ENCODE results near the gene GPR61.

The GPR61 gene

GRCh38 chr1:109532365-109533136 is 7.1 kb upstream of the GPR61 start:
- in situ Hi-C loops (cut with MboI; ENCODE audit: low sequenced_read_pairs) = loop anchor here (5.0 to 10.0 kb wide), 2 partner anchors 35 to 268 kb away; no protein-coding TSS in a partner anchor

DNA sequence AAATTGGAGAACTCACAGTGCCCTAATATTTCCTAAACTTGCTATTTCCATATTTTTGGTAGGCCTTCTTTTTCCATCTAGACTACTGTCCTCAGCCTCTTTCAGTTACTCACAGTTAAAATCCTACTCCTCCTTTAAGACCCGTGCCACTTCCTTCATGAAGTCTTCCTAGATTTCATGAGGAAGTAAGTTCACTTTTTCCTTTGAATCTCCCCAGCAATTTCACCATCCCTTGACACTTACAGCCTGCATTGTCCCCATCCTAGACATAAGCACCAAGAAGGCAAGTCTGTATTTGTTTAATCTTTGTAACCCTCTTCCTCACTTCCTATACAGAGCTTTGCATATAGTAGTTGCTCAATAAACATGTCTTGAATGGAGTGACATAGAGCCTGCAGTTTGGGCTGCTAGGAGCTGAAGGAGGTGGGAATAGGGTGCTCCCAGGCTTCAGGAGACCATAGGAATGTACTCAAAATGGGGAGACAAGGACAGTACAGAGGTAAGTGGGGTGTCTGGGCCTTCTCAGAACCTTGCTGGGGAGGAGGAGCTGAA is 5.3 kb upstream of the GPR61 start:
- in situ Hi-C loops (cut with MboI; ENCODE audit: low sequenced_read_pairs) = loop anchor here (5.0 to 10.0 kb wide), 2 partner anchors 37 to 270 kb away; no protein-coding TSS in a partner anchor

- in situ Hi-C loops (cut with MboI; ENCODE audit: low sequenced_read_pairs) = loop anchor here (10.0 kb wide), 1 partner anchor 271 kb away; no protein-coding TSS in a partner anchor
These were observed 4.2 kb upstream of the GPR61 start for GRCh38 chr1:109535481-109535880.

DNA sequence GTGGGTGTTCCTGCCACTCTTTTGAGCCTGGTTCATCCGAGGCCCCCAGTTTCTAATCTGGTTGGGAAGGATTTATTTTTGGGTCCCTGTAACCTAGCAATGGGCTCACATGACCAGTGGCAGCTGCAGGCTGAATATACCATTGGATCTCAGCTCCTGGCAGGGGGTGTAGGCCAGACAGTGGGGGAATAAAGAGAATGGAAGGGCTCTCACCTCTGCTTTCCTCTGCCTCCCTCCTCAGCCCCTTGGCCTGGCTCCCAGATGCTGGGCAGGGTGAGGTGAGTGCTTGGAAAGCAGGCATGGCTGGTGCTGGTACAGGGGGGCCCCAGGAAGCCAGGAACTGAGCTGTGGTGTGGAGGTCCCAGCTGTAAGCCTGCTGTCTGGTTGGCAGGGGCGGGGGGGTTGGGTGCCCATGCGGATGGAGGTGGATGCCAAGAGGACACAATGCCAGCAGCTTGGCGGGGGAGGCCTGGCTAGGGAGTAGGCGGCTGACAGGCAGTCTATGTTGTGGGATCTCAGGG is 3.6 kb upstream of the GPR61 start:
- in situ Hi-C loops (cut with MboI; ENCODE audit: low sequenced_read_pairs) = loop anchor here (10.0 kb wide), 1 partner anchor 271 kb away; no protein-coding TSS in a partner anchor

- in situ Hi-C loops (cut with MboI; ENCODE audit: low sequenced_read_pairs) = loop anchor here (10.0 kb wide), 1 partner anchor 273 kb away; no protein-coding TSS in a partner anchor
These were observed 2.1 kb upstream of the GPR61 start for GRCh38 chr1:109537450-109538178.

- in situ Hi-C loops (cut with MboI; ENCODE audit: low sequenced_read_pairs) = loop anchor here (10.0 kb wide), 1 partner anchor 274 kb away; no protein-coding TSS in a partner anchor
These were observed 681 bp upstream of the GPR61 start for GRCh38 chr1:109538827-109539555.

DNA sequence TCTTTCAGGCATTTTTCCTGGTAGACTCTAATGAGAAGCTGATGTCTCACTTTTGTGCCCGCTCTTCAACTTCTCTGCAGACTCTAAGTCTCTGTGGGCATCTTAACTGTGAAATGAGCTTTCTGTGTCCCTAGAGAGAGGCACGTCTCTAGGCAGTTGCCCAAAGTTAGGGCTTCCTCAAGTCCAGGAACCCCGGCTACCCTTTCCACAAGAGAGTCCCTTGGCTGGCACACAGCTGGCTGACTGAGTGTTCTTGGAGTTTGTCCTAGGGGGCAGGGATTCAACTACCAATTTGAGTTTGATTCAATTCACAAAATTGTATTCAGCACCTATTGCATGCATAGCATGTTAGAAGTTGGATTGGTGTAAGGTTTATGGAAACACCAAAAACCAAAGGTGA is 1.4 kb downstream of the GPR61 start:
- in situ Hi-C loops (cut with MboI; ENCODE audit: low sequenced_read_pairs) = loop anchor here (5.0 to 10.0 kb wide), 3 partner anchors 84 to 444 kb away; partner anchors contain the start of gene AHCYL1

GRCh38 chr1:109542657-109543056 is 3.0 kb downstream of the GPR61 start:
- in situ Hi-C loops (cut with MboI; ENCODE audit: low sequenced_read_pairs) = loop anchor here (5.0 to 10.0 kb wide), 3 partner anchors 82 to 442 kb away; partner anchors contain the start of gene AHCYL1

GRCh38 chr1:109543283-109543987 is 3.8 kb downstream of the GPR61 start:
- in situ Hi-C loops (cut with MboI; ENCODE audit: low sequenced_read_pairs) = loop anchor here (5.0 to 10.0 kb wide), 3 partner anchors 81 to 441 kb away; partner anchors contain the start of gene AHCYL1

GRCh38 chr1:109543988-109544735 is 4.5 kb downstream of the GPR61 start:
- in situ Hi-C loops (cut with MboI; ENCODE audit: low sequenced_read_pairs) = loop anchor here (5.0 to 10.0 kb wide), 3 partner anchors 81 to 441 kb away; partner anchors contain the start of gene AHCYL1

DNA sequence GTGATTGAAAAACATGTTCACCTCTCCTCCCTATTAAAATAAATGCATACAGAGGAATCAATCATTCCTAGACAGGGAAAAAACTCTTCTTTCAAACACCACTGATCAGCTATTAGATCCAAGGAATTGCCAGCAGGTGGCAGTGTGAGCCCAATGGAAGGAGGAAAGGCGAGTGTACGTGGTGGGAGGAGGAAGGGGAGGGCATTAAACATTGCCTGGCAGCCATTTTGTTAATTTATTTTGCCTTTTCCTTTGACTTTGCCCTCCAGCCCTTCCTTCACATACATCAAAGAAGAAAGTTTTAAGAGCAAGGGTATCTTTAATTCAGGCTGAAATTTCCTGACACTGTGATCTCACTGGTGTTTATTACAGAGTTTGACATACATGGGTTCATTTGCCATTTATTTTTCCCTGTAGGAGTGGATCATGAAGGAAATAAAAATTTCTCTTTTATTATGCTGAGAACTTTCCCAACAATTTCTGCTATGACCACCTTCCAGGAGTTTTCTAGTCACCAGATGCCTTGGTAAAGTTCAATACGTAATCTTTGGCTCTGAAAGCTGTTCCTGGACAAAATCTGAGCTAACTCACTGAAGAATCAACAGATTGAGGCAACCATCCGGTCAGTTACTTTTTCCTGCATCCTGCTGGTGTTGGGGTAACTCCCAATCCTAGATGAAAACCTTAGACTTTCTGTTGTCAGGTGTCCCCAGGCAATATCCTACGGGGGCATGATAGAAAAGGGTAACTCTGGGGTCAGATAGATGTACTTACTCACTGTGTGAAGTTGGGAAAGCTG is 6.8 kb downstream of the GPR61 start:
- in situ Hi-C loops (cut with MboI; ENCODE audit: low sequenced_read_pairs) = loop anchor here (5.0 to 10.0 kb wide), 3 partner anchors 78 to 438 kb away; partner anchors contain the start of gene AHCYL1

- in situ Hi-C loops (cut with MboI; ENCODE audit: low sequenced_read_pairs) = loop anchor here (5.0 to 10.0 kb wide), 3 partner anchors 77 to 437 kb away; partner anchors contain the start of gene AHCYL1
These were observed 8.0 kb downstream of the GPR61 start for GRCh38 chr1:109547463-109548320.

DNA sequence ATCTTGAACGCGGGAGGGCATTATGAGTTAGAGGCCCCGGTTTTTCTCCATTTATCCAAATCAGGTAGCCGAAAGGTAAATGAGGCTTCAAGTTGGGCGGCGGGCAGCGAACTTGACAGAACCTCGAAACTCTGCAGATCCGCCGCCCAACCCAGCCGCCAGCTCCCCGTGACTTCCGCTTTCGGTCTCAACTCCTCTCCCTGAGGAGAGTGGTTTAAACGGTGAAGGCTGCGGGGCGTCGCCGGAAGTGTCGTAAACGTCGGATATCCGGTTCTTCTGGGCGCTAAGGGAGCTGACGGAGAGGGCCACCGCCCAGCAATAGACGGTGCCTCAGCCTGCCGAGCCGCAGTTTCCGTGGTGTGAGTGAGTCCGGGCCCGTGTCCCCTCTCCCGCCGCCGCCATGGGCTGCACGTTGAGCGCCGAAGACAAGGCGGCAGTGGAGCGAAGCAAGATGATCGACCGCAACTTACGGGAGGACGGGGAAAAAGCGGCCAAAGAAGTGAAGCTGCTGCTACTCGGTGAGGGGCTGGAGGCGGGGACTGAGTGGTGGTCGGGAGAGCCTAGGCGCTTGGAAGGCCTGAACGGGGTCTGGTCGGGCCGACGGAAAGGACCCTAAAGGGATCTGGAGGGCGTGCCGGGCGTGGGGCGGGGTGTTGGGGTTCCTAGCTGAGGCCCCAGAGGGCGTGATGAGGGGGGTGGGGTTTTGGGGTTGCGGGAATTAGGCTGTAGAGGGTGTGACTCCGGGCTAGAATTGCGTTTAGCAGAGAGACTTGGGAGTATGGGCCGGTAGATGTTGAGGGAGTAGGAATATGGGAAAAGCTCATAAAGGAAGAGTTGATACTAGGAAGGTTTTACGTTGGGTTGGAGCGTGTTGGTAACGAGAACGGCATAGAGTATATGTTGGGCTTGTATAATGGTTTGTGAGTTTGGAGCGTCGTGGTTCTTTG is 8.9 kb downstream of the GPR61 start, which contains the start of gene GNAI3:
TSS of gene GNAI3 (plus strand) at position 295 of the 947 bp plus-strand sequence. CDS start at position 401, 106 bp downstream.
- in situ Hi-C loops (cut with MboI; ENCODE audit: low sequenced_read_pairs) = loop anchor here (5.0 to 10.0 kb wide), 3 partner anchors 76 to 436 kb away; partner anchors contain the start of gene AHCYL1

- in situ Hi-C loops (cut with MboI; ENCODE audit: low sequenced_read_pairs) = no loop called here
These were observed 16.9 kb downstream of the GPR61 start for GRCh38 chr1:109556563-109556962.

- in situ Hi-C loops (cut with MboI; ENCODE audit: low sequenced_read_pairs) = no loop called here
These were observed 17.8 kb downstream of the GPR61 start for GRCh38 chr1:109557520-109557919.

Data from HL-60/S4 treated with retinoic acid at 250 ng/mL for 4 days and 3 days (cell line).